IPS DF 6.9 (cell line): ENCODE results near the gene AMH.
A peak's percentile ranks its signal among the peaks of the same experiment; 100 is the strongest.

ENCODE experiments used
- DNase-seq: peaks from one replicate; pipeline ENCODE4 v3.0.0-alpha.2; 2013; ENCODE audit warnings: low read depth, low spot score
- H3K27ac ChIP-seq: one replicate; pipeline ENCODE4 v1.5.1; 2013; ENCODE audit warnings: low read length, control low read depth
- H3K27me3 ChIP-seq: 2 replicates; pipeline ENCODE4 v1.6.1; 2013; ENCODE audit warnings: mild to moderate bottlenecking, low read length; ENCODE audit not compliant: control insufficient read depth, insufficient read depth
- H3K36me3 ChIP-seq: 2 replicates; pipeline ENCODE4 v1.6.1; 2013; ENCODE audit warnings: low read length; ENCODE audit not compliant: control insufficient read depth, insufficient read depth
- H3K4me1 ChIP-seq: 2 replicates; pipeline ENCODE4 v1.6.1; 2013; ENCODE audit warnings: low read length; ENCODE audit not compliant: control insufficient read depth, insufficient read depth
- H3K4me3 ChIP-seq: 2 replicates; pipeline ENCODE4 v1.5.1; 2013; ENCODE audit warnings: mild to moderate bottlenecking, low read length
- H3K9me3 ChIP-seq: 2 replicates; pipeline ENCODE4 v1.6.1; 2013; ENCODE audit warnings: low read length, inconsistent platforms; ENCODE audit not compliant: control insufficient read depth, insufficient read depth
- WGBS: extraction: QIAGEN DNeasy Blood & Tissue Kit; methylation state at CpG from one replicate; pipeline ENCODE4 v1.1.7; 2013; ENCODE audit warnings: mixed read lengths, missing lambda C conversion rate; ENCODE audit not compliant: insufficient read length, insufficient coverage; 5-methylcytosine and 5-hydroxymethylcytosine counted together

The AMH gene

DNA sequence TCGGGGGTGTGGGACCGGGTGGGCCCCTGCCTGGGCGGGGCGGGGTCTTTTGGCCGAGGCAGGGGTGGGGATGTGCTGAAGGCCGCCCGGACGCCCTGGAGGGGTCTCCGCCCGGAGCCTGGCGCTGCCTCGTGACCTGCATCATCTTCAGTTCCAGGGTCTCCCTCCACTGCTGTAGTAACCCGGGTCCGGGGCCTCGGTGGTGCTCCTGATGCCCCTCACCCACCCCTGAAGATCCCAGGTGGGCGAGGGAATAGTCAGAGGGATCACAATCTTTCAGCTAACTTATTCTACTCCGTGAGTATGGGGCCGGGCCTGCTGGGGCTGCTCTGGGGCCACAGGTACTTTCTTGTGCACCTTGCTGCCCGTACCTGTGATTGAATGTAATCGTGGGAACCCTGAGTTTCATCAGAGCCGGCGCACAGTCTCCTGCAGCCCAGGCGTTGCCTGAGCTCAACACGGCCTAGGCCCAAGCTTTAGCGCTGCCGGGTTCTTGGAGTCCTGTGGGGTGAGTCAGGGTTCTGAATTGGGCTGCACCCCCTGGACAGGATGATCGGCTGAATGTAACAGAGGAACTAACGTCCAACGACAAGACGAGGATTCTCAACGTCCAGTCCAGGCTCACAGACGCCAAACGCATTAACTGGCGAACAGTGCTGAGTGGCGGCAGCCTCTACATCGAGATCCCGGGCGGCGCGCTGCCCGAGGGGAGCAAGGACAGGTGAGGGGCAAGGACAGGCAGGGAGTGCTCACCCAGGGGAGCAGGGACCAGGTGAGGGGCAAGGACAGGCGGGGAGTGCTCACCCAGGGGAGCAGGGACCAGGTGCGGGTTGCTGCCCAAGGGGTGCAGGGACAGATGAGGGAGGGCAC lies 22.3 kb downstream of the AMH start:
- no peak for DNase-seq
- H3K9me3 ChIP-seq = no peaks in the 10 kb centered on the region
- H3K27me3 ChIP-seq = no peaks in the 10 kb centered on the region
- H3K4me1 ChIP-seq = peaks cover 6% of the 10 kb centered on the region
- peaks cover 13% of the 10 kb centered on the region for H3K36me3 ChIP-seq
- no peak overlapping the region for H3K27ac ChIP-seq
- no CpG with 5 or more reads among the region's 43 CpGs for WGBS
- peak overlapping the region; percentile 97; the same call in 1 of the 2 replicates for H3K4me3 ChIP-seq

DNA sequence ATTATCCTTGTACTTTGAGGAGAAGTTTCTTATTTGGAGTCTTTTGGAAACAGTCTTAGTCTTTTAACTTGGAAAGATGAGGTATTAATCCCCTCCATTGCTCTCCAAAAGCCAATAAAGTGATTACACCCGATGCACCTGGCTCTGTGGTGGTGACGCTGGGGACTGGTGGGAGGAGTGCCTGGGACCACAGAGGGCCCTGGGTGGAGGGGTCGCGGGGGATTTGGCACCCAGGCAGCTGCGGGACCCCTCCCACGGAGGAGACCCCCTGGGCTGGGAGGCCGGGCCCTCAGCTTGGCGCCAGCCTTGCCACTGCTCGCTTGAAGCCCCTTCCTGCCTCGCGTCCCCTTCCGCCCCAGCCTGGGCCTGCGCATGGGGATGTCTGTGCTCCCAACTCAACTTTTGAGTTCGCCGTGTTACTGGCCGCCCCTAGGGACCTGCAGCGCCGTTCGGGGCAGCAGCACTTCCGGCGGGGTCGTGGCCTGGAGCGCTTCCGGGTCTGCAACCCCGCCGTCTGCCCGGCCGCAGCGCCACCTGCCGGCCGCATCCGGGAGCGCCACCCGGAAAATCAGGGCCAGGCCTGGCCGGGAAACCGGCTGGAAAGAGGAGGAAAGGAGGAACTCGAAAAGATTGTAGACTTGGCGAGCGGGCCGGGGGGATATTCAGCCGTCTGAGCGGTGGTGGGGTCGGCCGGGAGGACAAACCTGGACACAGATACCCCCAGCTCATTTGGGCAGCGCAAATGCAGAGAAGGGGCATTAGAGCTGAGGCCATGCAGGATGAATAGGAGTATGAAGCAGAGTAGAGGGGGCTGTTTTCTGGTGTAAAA lies 24.4 kb downstream of the AMH start:
- peaks cover 13% of the 10 kb centered on the region for H3K36me3 ChIP-seq
- no peak overlapping the region for H3K27ac ChIP-seq
- peaks cover 6% of the 10 kb centered on the region for H3K4me1 ChIP-seq
- H3K9me3 ChIP-seq = no peaks in the 10 kb centered on the region
- no CpG with 5 or more reads among the region's 45 CpGs for WGBS
- peak; percentile 66 for DNase-seq
- H3K4me3 ChIP-seq = no peak overlapping the region
- H3K27me3 ChIP-seq = no peaks in the 10 kb centered on the region

DNA sequence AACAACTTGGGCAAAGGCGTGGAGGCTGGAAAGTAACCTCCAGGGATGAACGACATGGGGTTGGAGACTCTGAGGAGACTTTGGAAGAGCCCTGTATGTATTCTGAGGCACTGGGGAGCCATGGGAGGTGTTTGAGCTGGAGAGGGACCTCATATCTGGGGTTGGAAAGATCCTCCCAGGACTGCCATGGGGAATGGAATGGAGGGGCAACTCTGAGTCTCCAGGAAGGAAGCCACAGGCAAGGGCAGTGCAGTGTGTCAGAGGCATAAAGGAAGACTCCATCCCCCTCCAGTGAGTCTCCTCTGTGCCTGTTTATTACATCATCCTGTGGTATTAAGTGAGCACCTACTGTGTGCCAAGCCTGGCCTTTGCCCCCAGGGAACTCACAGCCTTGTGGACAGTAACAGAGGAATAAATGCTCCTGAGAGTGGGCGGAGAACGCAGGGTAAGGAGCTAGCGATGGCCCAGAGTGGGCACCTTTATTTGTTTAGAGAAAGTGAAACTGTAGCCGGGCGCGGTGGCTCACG lies 25.1 kb downstream of the AMH start:
- Histone ChIP-seq H3K27me3 (no peaks in the 10 kb centered on the region), H3K27ac (no peak overlapping the region), H3K9me3 (no peaks in the 10 kb centered on the region), H3K36me3 (peaks cover 13% of the 10 kb centered on the region), H3K4me3 (no peak overlapping the region), H3K4me1 (peaks cover 6% of the 10 kb centered on the region)
- WGBS = no CpG with 5 or more reads among the region's 9 CpGs
- DNase-seq = no peak

DNA sequence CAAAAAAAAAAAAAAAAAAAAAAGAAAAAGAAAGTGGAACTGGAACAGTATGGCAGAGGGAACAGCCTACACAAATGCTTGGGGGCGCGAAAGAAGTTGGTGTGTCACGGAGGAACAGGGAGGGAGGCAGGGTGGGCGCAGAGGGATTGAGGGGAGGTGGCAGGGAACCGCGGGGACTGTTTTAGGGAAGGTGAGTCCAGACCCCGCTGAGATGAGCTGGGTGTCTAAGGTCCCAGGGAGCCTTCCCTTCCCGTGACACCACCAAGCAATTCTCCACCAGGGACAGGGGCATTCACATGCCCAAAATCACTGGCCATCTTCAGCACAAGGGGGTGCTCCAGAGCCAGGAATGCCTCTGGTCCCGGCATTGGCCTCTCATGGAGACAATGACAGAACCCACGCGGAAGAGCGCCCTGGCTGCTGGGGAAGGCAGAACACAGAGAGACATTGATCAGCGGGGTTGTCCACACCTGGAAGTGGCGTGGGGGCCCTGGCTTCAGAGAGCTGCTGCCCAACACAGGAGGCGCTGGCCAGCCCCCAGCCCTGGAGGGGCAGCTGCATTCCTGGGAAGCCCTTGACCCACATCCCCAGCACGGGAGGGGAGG lies 25.9 kb downstream of the AMH start:
- no CpG with 5 or more reads among the region's 16 CpGs for WGBS
- Histone ChIP-seq H3K27me3 (no peaks in the 10 kb centered on the region), H3K27ac (no peak overlapping the region), H3K4me3 (no peak overlapping the region), H3K4me1 (peaks cover 6% of the 10 kb centered on the region), H3K36me3 (peaks cover 13% of the 10 kb centered on the region), H3K9me3 (no peaks in the 10 kb centered on the region)
- peak; percentile 68 for DNase-seq

DNA sequence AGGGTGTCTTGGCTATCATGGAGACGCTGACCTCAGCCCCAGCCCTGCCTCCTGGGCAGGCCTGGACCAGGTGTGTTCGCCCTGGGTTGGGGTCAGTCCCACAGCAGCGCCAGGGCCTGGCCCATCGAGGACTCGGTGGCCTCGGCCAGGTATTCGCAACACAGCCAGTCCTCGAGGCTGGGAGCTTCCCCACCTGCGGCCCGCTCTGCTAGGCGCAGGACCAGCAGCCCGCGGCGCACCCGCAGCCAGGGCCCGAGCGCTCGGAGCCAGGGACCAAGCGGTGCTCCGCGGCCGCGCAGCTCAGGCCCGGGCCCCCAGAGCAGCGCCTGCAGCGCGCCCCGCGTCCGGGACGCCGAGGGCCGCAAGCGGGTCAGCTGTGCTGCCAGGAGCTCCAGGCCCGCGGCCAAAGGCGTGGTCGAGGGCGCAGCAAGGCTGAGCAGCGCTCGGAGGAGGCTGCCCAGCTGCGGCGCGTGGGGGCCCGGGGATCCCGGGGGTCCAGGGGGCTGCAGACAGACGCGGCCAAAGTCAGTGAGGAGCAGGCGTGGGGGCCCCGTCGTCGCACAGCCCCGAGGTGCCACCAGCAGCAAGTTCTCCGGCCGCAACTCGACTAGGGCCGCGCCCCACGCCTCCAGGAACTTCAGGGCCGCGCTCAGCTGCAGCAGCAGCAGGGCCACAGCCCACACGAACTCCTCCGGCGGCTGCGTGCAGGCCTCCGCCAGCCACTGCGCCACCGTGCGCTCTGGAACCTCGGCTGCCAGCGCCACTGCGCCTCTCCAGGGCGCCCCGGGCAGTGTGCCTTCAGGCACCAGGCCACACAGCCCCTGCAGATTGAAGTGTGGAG lies 26.7 kb downstream of the AMH start:
- Histone ChIP-seq H3K4me1 (peaks cover 6% of the 10 kb centered on the region), H3K9me3 (no peaks in the 10 kb centered on the region), H3K36me3 (peaks cover 13% of the 10 kb centered on the region), H3K27me3 (no peaks in the 10 kb centered on the region), H3K4me3 (no peak overlapping the region), H3K27ac (no peak overlapping the region)
- no CpG with 5 or more reads among the region's 74 CpGs for WGBS
- DNase-seq = no peak

DNA sequence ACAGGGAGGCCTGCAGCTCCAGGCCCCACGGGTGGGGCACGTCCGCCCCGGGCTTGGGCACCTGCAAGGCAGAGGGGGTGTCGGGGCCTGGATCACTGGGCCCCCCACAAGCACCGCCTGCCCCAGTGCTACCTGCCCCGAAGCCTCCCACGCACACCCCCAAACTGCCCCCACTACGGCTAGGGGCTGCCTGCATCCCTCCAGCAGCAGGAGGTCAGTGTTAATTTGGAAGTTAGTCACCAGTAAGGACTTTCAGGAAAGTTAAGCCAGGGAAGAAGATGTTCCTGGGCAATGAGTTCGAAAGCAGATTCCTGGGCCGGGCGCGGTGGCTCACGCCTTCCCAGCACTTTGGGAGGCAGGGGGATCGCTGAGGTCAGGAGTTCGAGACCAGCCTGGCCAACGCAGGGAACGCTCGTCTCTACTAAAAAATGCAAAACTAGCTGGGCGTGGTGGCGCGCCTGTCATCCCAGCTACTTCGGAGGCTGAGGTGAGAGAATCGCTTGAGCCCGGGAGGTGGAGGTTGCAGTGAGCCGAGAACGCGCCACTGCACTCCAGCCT lies 27.4 kb downstream of the AMH start:
- peaks cover 6% of the 10 kb centered on the region for H3K4me1 ChIP-seq
- no peak overlapping the region for H3K27ac ChIP-seq
- H3K4me3 ChIP-seq = no peak overlapping the region
- no peaks in the 10 kb centered on the region for H3K9me3 ChIP-seq
- DNase-seq = no peak
- no CpG with 5 or more reads among the region's 28 CpGs for WGBS
- H3K27me3 ChIP-seq = no peaks in the 10 kb centered on the region
- H3K36me3 ChIP-seq = peaks cover 13% of the 10 kb centered on the region

DNA sequence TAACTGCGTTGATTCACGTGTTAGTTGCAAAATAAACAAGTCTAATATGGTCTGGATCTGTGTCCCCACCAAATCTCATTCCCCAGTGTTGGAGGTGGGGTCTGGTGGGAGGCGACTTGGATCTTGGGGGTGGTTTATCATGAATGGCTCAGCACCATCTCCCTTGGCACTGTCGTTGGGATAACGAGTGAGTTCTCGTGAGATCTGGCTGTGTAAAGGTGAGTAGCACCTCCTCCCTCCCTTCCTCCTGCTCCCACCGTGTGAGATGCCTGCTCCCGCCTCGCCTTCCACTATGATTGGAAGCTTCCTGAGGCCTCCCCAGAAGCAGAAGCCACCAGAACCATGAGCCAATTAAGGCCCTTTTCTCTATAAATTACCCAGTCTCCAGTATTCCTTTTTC lies 28.0 kb downstream of the AMH start:
- Histone ChIP-seq H3K4me1 (peaks cover 7% of the 10 kb centered on the region; the same call in 1 of the 2 replicates), H3K27ac (no peak overlapping the region), H3K4me3 (no peak overlapping the region), H3K9me3 (no peaks in the 10 kb centered on the region), H3K36me3 (peaks cover 8% of the 10 kb centered on the region), H3K27me3 (no peaks in the 10 kb centered on the region)
- DNase-seq = no peak
- no CpG with 5 or more reads among the region's 9 CpGs for WGBS

DNA sequence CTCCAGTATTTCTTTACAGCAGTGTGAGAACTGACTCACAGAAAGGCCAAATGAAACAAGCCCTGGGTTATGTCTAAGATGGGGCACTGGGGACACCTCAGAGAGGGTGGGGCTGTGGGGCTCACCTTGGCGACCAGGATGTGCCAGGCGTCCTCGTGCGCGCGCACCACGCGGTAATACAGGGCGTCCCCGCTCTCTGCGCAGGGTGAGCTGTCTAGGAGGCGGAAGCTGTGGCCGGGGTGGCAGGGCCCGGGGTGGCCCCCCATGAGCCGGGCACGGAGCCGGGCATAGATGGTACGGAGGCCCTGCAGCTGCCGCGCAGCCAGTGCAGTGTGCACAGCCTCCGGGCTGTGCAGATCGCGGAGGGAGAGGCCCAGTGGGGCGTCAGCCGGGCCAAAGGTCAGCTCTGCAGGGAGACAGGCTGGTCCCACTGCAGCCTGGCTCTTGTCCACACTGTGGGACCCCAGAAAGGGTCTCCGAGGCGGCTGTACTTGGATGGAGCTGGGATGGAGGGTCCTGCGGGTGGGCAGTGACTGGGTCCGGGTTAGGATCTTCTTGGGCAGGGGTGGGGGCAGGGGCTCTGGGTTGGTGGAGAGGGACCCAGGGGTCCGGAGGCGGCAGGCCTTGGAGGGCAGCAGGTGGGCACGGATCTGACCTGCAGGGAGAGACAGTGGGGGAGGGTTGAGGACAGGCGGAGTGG lies 29.5 kb downstream of the AMH start:
- H3K27me3 ChIP-seq = peaks cover 11% of the 10 kb centered on the region; the same call in 1 of the 2 replicates
- DNase-seq = no peak
- no peak overlapping the region for H3K4me3 ChIP-seq
- H3K9me3 ChIP-seq = no peaks in the 10 kb centered on the region
- H3K27ac ChIP-seq = no peak overlapping the region
- no CpG with 5 or more reads among the region's 33 CpGs for WGBS
- H3K36me3 ChIP-seq = no peaks in the 10 kb centered on the region; the same call in 1 of the 2 replicates
- peaks cover 4% of the 10 kb centered on the region; the same call in 1 of the 2 replicates for H3K4me1 ChIP-seq

DNA sequence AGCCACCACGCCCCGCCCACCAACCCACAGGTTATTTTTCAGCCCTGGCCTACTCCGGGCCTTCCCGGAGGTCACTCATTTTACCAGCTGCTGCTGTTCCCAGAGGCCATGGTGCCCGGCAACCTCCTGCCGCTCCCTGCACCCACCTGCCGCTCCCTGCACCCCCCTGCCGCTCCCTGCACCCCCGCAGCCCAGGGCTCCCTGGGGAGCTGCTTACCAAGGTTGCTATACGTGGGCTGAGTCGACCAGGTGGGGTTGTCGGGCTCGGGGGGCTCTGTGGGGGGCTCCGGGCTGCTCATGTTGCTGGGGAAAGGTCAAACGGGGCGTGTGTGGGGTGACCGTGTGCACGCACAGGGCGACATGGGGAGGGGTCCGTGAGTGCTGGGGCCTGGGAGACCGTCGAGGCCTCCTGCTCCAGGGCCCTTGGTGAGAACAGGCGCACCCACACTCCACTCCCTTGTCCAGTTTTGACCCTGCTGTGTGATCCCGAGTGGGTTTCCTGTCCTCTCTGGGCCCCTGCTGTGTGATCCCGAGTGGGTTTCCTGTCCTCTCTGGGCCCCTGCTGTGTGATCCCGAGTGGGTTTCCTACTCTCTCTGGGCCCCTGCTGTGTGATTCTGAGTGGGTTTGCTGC lies 31.6 kb downstream of the AMH start:
- Histone ChIP-seq H3K27me3 (peaks cover 11% of the 10 kb centered on the region; the same call in 1 of the 2 replicates), H3K36me3 (no peaks in the 10 kb centered on the region; the same call in 1 of the 2 replicates), H3K4me3 (no peak overlapping the region), H3K4me1 (peaks cover 3% of the 10 kb centered on the region; the same call in 1 of the 2 replicates), H3K9me3 (no peaks in the 10 kb centered on the region), H3K27ac (no peak overlapping the region)
- DNase-seq = no peak
- no CpG with 5 or more reads among the region's 26 CpGs for WGBS
